ENCODE measurements around the gene SNAPC2. TPM values are rescaled to one million over a fixed set of nuclear protein-coding genes. Genes with fewer than 3 reads are reported as not detected.
A peak's percentile ranks its signal among the peaks of the same experiment; 100 is the strongest.

Gene SNAPC2
- total RNA-seq, 1 donor from 2014 or later: 14.4 TPM

- Mint-ChIP-seq H3K27me3 (no peaks in the 10 kb centered on the region), H3K4me3 (peak overlapping the region; percentile 38), H3K36me3 (ENCODE audit: low read depth) (peaks cover 50% of the 10 kb centered on the region), H3K9me3 (no peaks in the 10 kb centered on the region), H3K4me1 (peaks cover 33% of the 10 kb centered on the region), H3K27ac (no peak overlapping the region)
- CTCF ChIA-PET: no interaction called here
- ATAC-seq (ENCODE audit: low read depth): no peak
- DNase-seq: no peak
- POLR2A ChIA-PET: no interaction called here
- intact Hi-C loops (cut with micrococcal nuclease): loop anchor here (5.0 kb wide), 2 partner anchors 266 to 374 kb away; partner anchors contain the start of gene CERS4
- no peak for TF ChIP-seq CTCF (IDR thresholded peaks at IDR 0.05)
Measured at GRCh38 chr19:7940841-7941240, 20.7 kb downstream of the SNAPC2 start.

- ChIA-PET POLR2A (interaction anchor here (1.6 to 2.6 kb wide), 2 partner anchors 63 to 73 kb away, joined by 7 to 13 read pairs; partner anchors contain the start of gene ELAVL1), CTCF (no interaction called here)
- intact Hi-C loops (cut with micrococcal nuclease): loop anchor here (2.0 to 5.0 kb wide), 3 partner anchors 73 to 375 kb away; partner anchors contain the start of gene CERS4
- no peak for TF ChIP-seq CTCF (IDR thresholded peaks at IDR 0.05)
- Mint-ChIP-seq H3K36me3 (ENCODE audit: low read depth) (peaks cover 40% of the 10 kb centered on the region), H3K4me1 (peaks cover 33% of the 10 kb centered on the region), H3K27me3 (no peaks in the 10 kb centered on the region), H3K4me3 (peak overlapping the region; percentile 60), H3K27ac (no peak overlapping the region), H3K9me3 (no peaks in the 10 kb centered on the region)
- no peak for DNase-seq
- no peak for ATAC-seq (ENCODE audit: low read depth)
Measured at GRCh38 chr19:7941895-7942596, 21.9 kb downstream of the SNAPC2 start.

- ATAC-seq (ENCODE audit: low read depth): peak; percentile 15
- H3K4me1 Mint-ChIP-seq: peaks cover 33% of the 10 kb centered on the region
- H3K4me3 Mint-ChIP-seq: peak overlapping the region; percentile 91
- peaks cover 33% of the 10 kb centered on the region for H3K36me3 Mint-ChIP-seq (ENCODE audit: low read depth)
- peak overlapping the region; percentile 97 for H3K27ac Mint-ChIP-seq
- intact Hi-C loops (cut with micrococcal nuclease): loop anchor here (1.0 to 5.0 kb wide), 10 partner anchors 14 to 501 kb away; partner anchors contain the start of genes CERS4, ELAVL1, HNRNPM and MAP2K7
- CTCF ChIA-PET: interaction anchor here (1.2 to 3.2 kb wide), 7 partner anchors 16 to 375 kb away, joined by 3 to 12 read pairs (median 6); no protein-coding TSS in a partner anchor
- DNase-seq: no peak
- POLR2A ChIA-PET: interaction anchor here (0.6 to 2.8 kb wide), 25 partner anchors 8 to 874 kb away, joined by 3 to 49 read pairs (median 5); partner anchors contain the start of genes CERS4, CTXN1, ELAVL1 and FBN3
- no peak for TF ChIP-seq CTCF (IDR thresholded peaks at IDR 0.05)
- no peaks in the 10 kb centered on the region for H3K9me3 Mint-ChIP-seq
- H3K27me3 Mint-ChIP-seq: no peaks in the 10 kb centered on the region
Measured at GRCh38 chr19:7942981-7943443, 22.9 kb downstream of the SNAPC2 start.

GRCh38 chr19:7943444-7944176, 23.5 kb downstream of the SNAPC2 start, which contains the start of gene TIMM44:
TSS of gene TIMM44 (minus strand) at chr19:7943666. CDS start at chr19:7943651, 15 bp downstream.
- H3K9me3 Mint-ChIP-seq: no peaks in the 10 kb centered on the region
- POLR2A ChIA-PET: interaction anchor here (0.5 to 2.8 kb wide), 32 partner anchors 8 to 874 kb away, joined by 3 to 49 read pairs (median 4); partner anchors contain the start of genes CERS4, CTXN1, ELAVL1 and FBN3
- DNase-seq: peak; percentile 97
- peak within 1 kb of the TSS; percentile 91 for H3K4me3 Mint-ChIP-seq
- TF ChIP-seq CTCF (IDR thresholded peaks at IDR 0.05): no peak
- peak; percentile 96 for ATAC-seq (ENCODE audit: low read depth)
- intact Hi-C loops (cut with micrococcal nuclease): loop anchor here (1.0 to 5.0 kb wide), 13 partner anchors 14 to 501 kb away; partner anchors contain the start of genes CERS4, ELAVL1, HNRNPM and MAP2K7
- CTCF ChIA-PET: interaction anchor here (0.9 to 3.2 kb wide), 19 partner anchors 16 to 375 kb away, joined by 3 to 12 read pairs (median 4); partner anchors contain the start of genes CTXN1, SNAPC2 and TRAPPC5
- no peaks in the 10 kb centered on the region for H3K27me3 Mint-ChIP-seq
- peak within 1 kb of the TSS; percentile 97 for H3K27ac Mint-ChIP-seq
- H3K4me1 Mint-ChIP-seq: peaks cover 33% of the 10 kb centered on the region
- H3K36me3 Mint-ChIP-seq (ENCODE audit: low read depth): peaks cover 28% of the 10 kb centered on the region
